HCEC 1CT (cell line): ENCODE results near the gene PKNOX1.
"Not testable (repeated sequence)": the region's sequence is repeated elsewhere in the genome, so short reads cannot be mapped to it uniquely, and the experiment has no call there.

ENCODE experiments used
- DNase-seq: peaks from one replicate; pipeline ENCODE4 v3.0.0-alpha.2; 2017

Gene PKNOX1

DNA sequence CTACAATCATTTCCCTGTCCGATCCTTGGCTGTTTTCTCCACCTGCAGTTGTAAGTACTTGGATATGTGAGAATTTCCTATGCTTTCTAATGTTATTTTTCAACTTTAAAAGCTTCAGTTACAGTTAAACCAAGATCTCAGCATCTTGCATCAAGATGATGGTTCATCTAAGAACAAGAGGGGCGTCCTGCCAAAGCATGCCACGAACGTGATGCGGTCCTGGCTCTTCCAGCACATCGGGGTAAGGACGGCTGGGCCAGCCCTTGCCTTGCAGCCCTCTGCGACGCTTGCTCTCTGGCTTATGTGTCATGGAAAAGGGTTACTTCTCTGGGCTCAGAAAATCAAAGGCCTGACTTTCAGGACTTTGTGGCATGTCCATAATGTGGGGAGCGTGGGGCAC lies 46.8 kb downstream of the PKNOX1 start:
- no peak for DNase-seq

DNA sequence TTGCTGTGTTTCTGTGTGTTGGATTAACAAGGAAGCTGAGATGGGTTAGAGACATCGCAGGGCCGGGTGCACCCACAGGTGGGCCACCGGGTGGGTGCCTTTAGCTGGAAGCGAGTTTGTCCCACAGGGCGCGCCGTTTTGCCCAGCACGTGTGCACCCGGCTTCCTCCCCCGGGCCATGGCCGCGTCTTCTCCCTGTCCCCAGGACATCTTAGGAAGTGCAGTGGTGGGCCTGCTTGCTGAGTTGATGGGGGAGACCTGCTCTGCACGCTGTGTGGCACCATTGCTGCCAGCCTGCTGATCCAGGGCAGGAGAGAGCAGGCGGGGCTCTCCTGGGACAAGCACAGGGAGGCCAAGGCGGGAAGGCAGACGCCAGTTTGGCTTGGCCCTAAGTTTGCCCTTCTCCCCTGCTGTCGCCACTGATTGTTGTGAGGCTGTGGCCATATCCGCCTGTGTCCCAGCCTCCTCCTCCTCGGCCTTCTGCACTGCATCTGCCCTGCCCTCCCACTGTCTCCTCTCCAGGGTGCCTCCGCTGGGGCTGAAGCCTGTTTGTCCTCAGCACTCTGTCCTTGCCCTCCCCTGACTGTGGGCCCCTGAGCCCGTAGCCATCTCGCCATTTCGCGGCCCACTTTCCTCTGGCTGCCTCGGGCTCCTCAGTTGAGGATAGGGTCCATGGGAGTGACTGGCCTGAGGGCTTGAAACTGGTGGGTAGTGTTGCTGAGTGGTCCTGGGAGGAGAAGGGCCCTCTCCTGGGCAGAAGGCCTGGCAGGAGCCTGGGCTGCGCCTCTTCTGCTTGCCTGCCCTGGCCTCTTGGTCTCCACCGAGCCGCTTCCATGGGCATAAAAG lies 47.6 kb downstream of the PKNOX1 start:
- DNase-seq, result no peak

DNA sequence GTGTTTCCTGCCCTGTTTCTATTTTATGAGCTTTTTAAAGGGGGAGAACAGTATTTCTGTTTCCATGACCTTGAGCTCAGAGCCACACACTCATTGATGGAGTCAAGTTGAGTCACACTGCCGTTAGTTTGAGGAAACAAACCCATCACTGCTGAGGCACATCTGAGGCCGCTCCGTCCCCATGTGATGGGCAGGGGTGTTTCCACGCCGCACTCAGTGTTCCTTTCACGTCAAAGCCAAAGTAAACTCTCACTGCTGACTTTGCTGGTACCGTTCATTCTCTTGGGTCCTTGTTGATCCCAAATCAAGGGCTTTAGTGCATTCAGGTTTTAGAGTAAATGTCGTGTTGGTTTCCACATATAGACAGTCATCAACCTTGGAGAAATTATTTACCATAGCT lies 48.8 kb downstream of the PKNOX1 start:
- no peak for DNase-seq

GRCh38 chr21:43024439-43025136 lies 50.2 kb downstream of the PKNOX1 start:
- DNase-seq, result no peak

- peak; percentile 53 for DNase-seq
These were observed 51.3 kb downstream of the PKNOX1 start for GRCh38 chr21:43025636-43026180.

DNA sequence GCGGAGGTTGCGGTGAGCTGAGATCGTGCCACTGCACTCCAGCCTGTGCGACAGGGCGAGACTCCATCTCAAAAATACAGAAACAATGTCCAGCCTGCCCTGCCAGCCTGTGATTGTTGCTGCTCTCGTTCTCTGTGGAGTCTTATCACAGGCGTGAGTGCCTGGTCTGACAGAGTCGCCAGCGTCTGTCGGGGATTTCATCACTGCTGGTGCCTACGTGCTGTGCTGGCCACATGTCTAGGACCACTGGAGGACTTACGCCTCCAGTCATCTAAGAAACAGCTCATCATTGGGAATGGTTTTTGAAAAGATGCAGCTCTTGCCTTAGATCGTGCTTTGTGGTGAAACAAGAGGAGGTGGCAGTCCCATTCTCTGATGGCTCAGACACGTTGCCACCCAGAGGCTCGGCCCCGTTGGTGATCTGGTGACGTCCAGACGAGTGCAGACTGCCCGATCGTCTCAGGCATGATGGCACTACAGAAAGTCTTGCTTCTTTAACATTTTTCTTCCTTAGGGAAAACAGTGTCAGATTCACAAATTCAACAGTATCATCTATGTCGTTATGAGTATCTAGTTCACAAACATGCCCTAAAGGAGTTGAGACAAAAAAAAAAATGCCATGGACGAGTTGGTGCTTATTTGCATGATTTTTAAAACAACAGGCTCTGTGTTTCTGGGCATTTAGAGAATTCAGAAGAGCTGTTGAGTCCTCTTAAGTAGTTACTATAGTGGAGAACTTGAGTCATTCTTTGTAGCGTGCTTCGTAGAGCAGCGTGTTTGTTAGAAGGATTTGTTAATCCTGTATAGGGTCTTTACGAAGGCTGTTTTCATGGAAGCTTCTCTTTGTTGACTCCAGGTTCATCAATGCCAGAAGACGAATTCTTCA lies 53.7 kb downstream of the PKNOX1 start:
- no peak for DNase-seq

- no peak for DNase-seq
These were observed 55.4 kb downstream of the PKNOX1 start for GRCh38 chr21:43029785-43030184.

DNA sequence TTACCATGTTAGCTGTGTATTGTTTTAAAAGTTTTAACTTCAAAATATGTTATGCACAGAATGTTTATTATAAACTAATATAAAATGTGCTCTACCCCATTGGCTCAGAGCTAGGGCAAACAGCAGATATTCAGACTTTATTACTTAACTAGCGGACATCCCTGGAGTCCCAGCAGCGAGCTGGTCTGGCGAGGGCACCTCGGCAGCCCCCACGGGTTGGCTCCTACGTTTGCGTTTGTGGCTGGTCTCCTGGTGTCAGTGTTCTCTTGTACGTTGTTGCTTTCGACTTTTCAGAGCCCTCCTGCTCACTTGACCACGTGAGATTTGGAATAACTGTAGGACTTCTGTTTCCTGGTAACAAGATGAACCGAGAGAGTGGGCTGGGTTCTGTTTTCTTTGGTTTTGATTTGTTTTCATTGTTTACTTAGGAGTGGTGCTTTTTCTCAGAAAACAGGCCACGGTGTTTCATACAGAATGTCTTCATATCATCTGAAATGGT lies 56.8 kb downstream of the PKNOX1 start:
- DNase-seq, result no peak

- peak; percentile 41 for DNase-seq
These were observed 59.7 kb downstream of the PKNOX1 start for GRCh38 chr21:43034101-43034500.

GRCh38 chr21:43034826-43035225 lies 60.5 kb downstream of the PKNOX1 start:
- no peak for DNase-seq

DNA sequence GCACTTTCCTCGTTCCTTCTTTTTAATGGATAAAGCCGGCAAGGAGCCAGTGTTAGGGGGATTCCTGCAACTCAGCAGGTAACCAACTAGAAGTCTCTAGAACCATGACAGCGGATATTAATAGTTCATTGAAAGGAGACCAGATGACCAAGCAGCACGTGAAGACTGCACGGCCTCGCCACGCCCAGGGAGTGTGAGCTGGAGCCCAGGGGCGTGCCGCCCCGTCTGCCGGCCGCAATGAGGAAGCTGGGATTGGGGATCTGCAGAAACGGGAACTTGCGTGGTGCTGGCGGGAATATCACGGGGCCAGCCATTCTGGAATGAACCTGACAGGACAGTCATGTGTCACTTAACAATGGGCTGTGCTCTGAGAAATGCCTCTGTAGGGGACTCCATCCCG lies 62.5 kb downstream of the PKNOX1 start:
- not testable (repeated sequence) for DNase-seq

- DNase-seq, result not testable (repeated sequence)
These were observed 63.7 kb downstream of the PKNOX1 start for GRCh38 chr21:43037918-43038658.

GRCh38 chr21:43038659-43039044 lies 64.3 kb downstream of the PKNOX1 start:
- DNase-seq, result not testable (repeated sequence)

DNA sequence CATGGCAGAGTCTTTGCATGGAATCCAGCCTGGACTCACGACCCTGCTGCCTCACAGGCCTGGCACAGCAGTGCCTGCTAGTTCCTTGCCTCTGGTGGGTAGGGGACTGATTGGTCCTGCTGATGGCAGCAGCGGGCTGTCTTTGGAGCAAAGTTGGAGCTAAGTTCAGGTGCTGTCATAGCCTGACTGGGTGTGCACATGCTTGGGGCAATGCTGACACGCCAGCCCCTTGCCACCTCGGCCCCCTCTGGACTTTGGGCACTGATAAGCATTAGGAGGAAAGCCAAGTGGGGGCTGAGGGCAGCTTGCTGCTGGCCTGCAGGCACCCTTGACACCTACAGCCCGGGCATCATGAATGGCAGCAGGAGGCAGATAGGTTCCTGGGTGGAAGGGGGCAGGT lies 67.8 kb downstream of the PKNOX1 start:
- not testable (repeated sequence) for DNase-seq

GRCh38 chr21:43043291-43043690 lies 68.9 kb downstream of the PKNOX1 start:
- DNase-seq, result not testable (repeated sequence)

- not testable (repeated sequence) for DNase-seq
These were observed 70.2 kb downstream of the PKNOX1 start for GRCh38 chr21:43044547-43044946.

DNA sequence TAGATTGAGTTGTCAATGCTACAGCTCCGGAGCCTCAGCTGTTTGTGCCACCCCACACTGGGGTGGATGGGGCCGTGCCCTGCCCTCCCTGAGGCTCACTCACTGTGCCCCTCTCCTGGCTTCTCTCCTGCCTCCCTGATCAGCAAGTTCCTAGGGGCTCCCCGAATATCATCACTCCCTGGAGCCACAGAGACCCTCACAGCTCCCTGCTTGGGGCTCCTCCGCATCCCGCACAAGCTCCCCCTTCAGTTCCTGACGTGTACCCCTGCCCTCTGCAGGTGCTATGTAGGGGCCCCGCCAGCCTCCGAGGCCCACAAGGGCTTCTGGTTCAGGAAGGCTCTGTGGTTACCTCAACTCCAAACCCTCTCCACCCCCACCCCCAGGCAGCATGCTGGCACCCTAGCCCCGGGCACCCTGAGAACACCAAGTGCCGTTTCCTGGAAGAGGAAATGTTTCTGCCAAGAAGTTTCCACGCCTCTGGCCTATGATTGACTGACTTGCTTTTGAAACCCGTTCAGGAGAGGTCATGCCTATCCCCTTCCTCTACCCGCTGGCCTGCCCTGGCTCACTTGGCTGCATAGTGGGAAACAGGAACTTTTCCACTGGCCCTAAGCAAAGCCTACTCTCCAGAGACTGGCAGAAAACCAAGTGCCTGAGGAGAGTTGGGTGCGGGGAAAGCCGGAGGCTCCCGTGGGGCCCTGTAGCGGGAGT lies 71.0 kb downstream of the PKNOX1 start:
- not testable (repeated sequence) for DNase-seq

DNA sequence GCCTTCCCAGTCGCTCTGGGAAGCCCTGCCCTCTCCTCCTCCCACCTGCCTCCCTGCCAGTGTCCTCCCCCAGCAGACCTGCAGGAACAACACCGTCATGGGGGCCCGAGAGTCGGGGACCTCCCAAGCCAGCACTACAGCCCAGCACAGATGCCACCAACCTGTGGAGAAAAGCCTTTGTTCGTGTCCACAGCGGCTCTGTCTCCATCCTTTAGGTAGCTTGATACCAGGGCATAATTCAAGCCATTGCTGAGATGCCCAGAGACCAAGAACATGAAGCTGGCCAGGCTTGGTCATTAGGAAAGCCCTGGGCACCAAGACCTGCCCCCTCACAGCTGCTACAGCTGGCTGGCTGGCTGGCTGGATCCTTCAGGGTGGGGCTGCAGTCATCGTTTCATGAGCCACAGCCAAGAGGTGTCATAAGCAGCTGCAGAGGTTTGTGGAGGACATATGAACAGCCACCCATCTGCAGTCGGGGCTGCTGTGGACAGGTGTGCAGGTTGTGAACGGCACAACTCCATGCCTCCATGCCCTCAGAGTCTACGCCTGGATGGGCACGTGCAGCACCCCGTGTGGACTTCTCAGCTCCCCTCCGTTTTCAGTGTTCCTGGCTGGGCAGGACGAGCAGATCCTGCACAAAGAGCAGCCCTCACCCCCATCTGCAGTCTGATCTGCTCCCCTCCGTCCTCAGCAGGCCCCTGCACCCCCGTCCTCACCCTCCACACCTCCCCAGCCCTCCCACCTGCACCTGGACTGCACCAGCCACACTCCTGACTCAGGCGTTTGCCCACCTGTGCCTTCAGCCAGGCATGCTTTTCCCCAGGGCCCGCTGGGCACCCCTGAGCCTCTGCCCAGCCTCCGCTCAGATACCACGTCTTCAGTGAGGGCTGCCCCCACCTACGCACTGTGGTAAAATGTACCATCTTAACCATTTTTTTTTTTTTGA lies 71.8 kb downstream of the PKNOX1 start:
- not testable (repeated sequence) for DNase-seq

DNA sequence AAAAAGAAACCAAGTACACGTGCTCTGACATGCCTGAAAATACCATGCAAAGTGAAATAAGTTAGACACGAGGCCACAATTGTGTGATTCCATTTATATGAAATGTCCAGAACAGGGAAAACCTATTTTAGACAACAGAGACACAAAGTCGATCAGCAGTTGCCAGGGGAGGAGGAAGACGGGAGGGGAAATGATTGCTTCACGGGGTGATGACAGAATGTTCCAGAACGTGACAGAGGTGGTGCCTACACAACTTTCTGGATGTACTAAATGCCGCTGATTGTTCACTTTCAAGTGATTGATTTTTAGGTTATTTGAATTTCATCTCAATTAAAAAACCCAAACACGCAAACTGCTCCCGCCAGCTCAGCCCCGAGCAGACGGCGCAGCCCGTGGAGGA lies 78.8 kb downstream of the PKNOX1 start:
- DNase-seq, result not testable (repeated sequence)
